Activated gamma-delta T cell treated with Interleukin-2 at 50 U/mL for 16 hours (primary cell): ENCODE data around the gene PCBP3.

ENCODE experiments used
- DNase-seq: peaks from one replicate; pipeline ENCODE4 v3.0.0-alpha.2; 2020

The PCBP3 gene

GRCh38 chr21:45867041-45867666, 223.6 kb downstream of the PCBP3 start:
- no peak for DNase-seq

- DNase-seq, result no peak
Measured at GRCh38 chr21:45867671-45868081, 224.2 kb downstream of the PCBP3 start.

GRCh38 chr21:45868086-45868485, 224.6 kb downstream of the PCBP3 start:
- DNase-seq, result no peak

GRCh38 chr21:45868488-45868887, 225.0 kb downstream of the PCBP3 start:
- DNase-seq, result no peak

- DNase-seq, result no peak
Measured at GRCh38 chr21:45869121-45870007, 225.8 kb downstream of the PCBP3 start.

GRCh38 chr21:45870421-45870820, 226.9 kb downstream of the PCBP3 start:
- no peak for DNase-seq

- DNase-seq, result no peak
Measured at GRCh38 chr21:45870851-45871615, 227.5 kb downstream of the PCBP3 start.

GRCh38 chr21:45871616-45872236, 228.2 kb downstream of the PCBP3 start:
- DNase-seq, result no peak

GRCh38 chr21:45872471-45872870, 228.9 kb downstream of the PCBP3 start:
- DNase-seq, result no peak

GRCh38 chr21:45872902-45873301, 229.4 kb downstream of the PCBP3 start:
- DNase-seq, result no peak

GRCh38 chr21:45873418-45873817, 229.9 kb downstream of the PCBP3 start:
- no peak for DNase-seq

- DNase-seq, result no peak
Measured at GRCh38 chr21:45873866-45874265, 230.3 kb downstream of the PCBP3 start.

- no peak for DNase-seq
Measured at GRCh38 chr21:45874716-45875415, 231.3 kb downstream of the PCBP3 start.

- DNase-seq, result no peak
Measured at GRCh38 chr21:45875416-45875760, 231.9 kb downstream of the PCBP3 start.

- DNase-seq, result no peak
Measured at GRCh38 chr21:45875881-45876280, 232.4 kb downstream of the PCBP3 start.

- no peak for DNase-seq
Measured at GRCh38 chr21:45876381-45877170, 233.1 kb downstream of the PCBP3 start.

- DNase-seq, result no peak
Measured at GRCh38 chr21:45877171-45877438, 233.6 kb downstream of the PCBP3 start.

- DNase-seq, result no peak
Measured at GRCh38 chr21:45877821-45878469, 234.4 kb downstream of the PCBP3 start.

- DNase-seq, result peak; percentile 66
Measured at GRCh38 chr21:45880097-45881068, 236.9 kb downstream of the PCBP3 start.

GRCh38 chr21:45882645-45883044, 239.1 kb downstream of the PCBP3 start:
- no peak for DNase-seq
